ENCODE results near the gene HOXC10. TPM values are rescaled to one million over a fixed set of nuclear protein-coding genes. Genes with fewer than 3 reads are reported as not detected.

The HOXC10 gene
- total and polyA plus RNA-seq, 10 of the 15 experiments (the other 5 are each of a cell fraction or from before 2014, with no cell fraction given), result 0.59 TPM; not detected in 9

- no peak overlapping the region for H2AFZ ChIP-seq (ENCODE audit: control insufficient read depth, low read depth, low read length)
- RAD21 ChIA-PET (ENCODE audit: unreplicated experiment), result no interaction called here
- CTCF ChIA-PET, result no interaction called here
- peaks cover 45 to 64% of the 10 kb centered on the region in 2 experiments for H3K27me3 ChIP-seq (replicated peaks in 1 of 2; ENCODE audit: control insufficient read depth in 2 of 2, insufficient read depth in 2 of 2, low read length in 1 of 2)
- POLR2A ChIA-PET, result no interaction called here
- H3K9me3 ChIP-seq (replicated peaks; ENCODE audit: control insufficient read depth, insufficient read depth, low read length), result no peaks in the 10 kb centered on the region
- ATAC-seq, result no peak
- no peaks in the 10 kb centered on the region for H4K20me1 ChIP-seq (ENCODE audit: control insufficient read depth, insufficient read depth)
- no peaks in the 10 kb centered on the region for H3K36me3 ChIP-seq (ENCODE audit: control insufficient read depth in 2 of 2, insufficient read depth in 2 of 2, low read length in 1 of 2)
- no peak overlapping the region for H3K9ac ChIP-seq (ENCODE audit: control insufficient read depth, insufficient read depth, low read length)
- no peaks in the 10 kb centered on the region for H3K4me1 ChIP-seq (ENCODE audit: control insufficient read depth, insufficient read depth, low read length)
- no peaks in the 10 kb centered on the region for H3K79me2 ChIP-seq (ENCODE audit: control insufficient read depth, insufficient read depth, low read length)
- H3K4me3 ChIP-seq, result no peak overlapping the region
- SMC1A ChIA-PET (ENCODE audit: uncharacterized antibody, unreplicated experiment), result no interaction called here
- TF ChIP-seq HCFC1 (IDR thresholded peaks at IDR 0.05; ENCODE audit: low read length) (no peak), JUND (IDR thresholded peaks at IDR 0.05; ENCODE audit: low read depth, low read length) (no peak), NFXL1 (IDR thresholded peaks at IDR 0.05; ENCODE audit: borderline replicate concordance) (no peak), GATAD2B (conservative IDR thresholded peaks at IDR 0.05; ENCODE audit: low read depth) (no peak), EGR1 (IDR thresholded peaks at IDR 0.05; ENCODE audit: borderline replicate concordance in 1 of 2, low read depth in 2 of 2, low read length in 2 of 2) (no peak), NR2F1 (conservative IDR thresholded peaks at IDR 0.05) (no peak), MTA2 (IDR thresholded peaks at IDR 0.05; ENCODE audit: low read depth) (no peak), SMAD5 (IDR thresholded peaks at IDR 0.05; ENCODE audit: low read depth) (no peak), NRF1 (conservative IDR thresholded peaks at IDR 0.05; ENCODE audit: low read depth, low read length) (no peak), MYB (IDR thresholded peaks at IDR 0.05; ENCODE audit: borderline replicate concordance, low read depth, low read length) (no peak), CEBPB (IDR thresholded peaks at IDR 0.05; ENCODE audit: borderline replicate concordance in 1 of 2, low read depth in 2 of 2, low read length in 2 of 2) (no peak), IKZF2 (IDR thresholded peaks at IDR 0.05) (no peak), RBBP5 (conservative IDR thresholded peaks at IDR 0.05) (no peak), HDGF (IDR thresholded peaks at IDR 0.05) (no peak), SP1 (IDR thresholded peaks at IDR 0.05; ENCODE audit: low read depth, low read length) (no peak), ZSCAN29 (IDR thresholded peaks at IDR 0.05) (no peak)
- TF ChIP-seq, protein P1, sequence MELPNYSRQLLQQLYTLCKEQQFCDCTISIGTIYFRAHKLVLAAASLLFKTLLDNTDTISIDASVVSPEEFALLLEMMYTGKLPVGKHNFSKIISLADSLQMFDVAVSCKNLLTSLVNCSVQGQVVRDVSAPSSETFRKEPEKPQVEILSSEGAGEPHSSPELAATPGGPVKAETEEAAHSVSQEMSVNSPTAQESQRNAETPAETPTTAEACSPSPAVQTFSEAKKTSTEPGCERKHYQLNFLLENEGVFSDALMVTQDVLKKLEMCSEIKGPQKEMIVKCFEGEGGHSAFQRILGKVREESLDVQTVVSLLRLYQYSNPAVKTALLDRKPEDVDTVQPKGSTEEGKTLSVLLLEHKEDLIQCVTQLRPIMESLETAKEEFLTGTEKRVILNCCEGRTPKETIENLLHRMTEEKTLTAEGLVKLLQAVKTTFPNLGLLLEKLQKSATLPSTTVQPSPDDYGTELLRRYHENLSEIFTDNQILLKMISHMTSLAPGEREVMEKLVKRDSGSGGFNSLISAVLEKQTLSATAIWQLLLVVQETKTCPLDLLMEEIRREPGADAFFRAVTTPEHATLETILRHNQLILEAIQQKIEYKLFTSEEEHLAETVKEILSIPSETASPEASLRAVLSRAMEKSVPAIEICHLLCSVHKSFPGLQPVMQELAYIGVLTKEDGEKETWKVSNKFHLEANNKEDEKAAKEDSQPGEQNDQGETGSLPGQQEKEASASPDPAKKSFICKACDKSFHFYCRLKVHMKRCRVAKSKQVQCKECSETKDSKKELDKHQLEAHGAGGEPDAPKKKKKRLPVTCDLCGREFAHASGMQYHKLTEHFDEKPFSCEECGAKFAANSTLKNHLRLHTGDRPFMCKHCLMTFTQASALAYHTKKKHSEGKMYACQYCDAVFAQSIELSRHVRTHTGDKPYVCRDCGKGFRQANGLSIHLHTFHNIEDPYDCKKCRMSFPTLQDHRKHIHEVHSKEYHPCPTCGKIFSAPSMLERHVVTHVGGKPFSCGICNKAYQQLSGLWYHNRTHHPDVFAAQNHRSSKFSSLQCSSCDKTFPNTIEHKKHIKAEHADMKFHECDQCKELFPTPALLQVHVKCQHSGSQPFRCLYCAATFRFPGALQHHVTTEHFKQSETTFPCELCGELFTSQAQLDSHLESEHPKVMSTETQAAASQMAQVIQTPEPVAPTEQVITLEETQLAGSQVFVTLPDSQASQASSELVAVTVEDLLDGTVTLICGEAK (IDR thresholded peaks at IDR 0.05; ENCODE audit: borderline replicate concordance), result no peak
- in situ Hi-C loops (cut with MboI), result no loop called here
- no peak overlapping the region for H3K4me2 ChIP-seq (ENCODE audit: control insufficient read depth, insufficient read depth)
- DNase-seq (ENCODE audit: low read depth, low spot score), result no peak
- no peak for FAIRE-seq
- BruUV-seq (replicated peaks), result no TSS peak
- intact Hi-C loops (cut with micrococcal nuclease; ENCODE audit: unreplicated experiment), result no loop called here
- no peak overlapping the region for H3K27ac ChIP-seq (ENCODE audit: control insufficient read depth, insufficient read depth)
- 36% methylated on average over 64 of the region's 86 CpGs for WGBS (ENCODE audit: insufficient coverage, insufficient replicate concordance, low lambda C conversion rate, missing lambda C conversion rate)
These were observed 29.7 kb upstream of the HOXC10 start for GRCh38 chr12:53955036-53955775.
